K562 (cell line): ENCODE data around the gene GIPR. TPM values are rescaled to one million over a fixed set of nuclear protein-coding genes. Genes with fewer than 3 reads are reported as not detected.
A peak's percentile ranks its signal among the peaks of the same experiment; 100 is the strongest.

Experiments
- BRF2 ChIP-seq: IDR thresholded peaks from 3 replicates; pipeline ENCODE4 v1.6.1; 2011; ENCODE audit warnings: borderline replicate concordance, mild to moderate bottlenecking; ENCODE audit not compliant: insufficient read length, insufficient read depth
- COPS2 ChIP-seq: fragments of 450-650 bp; conservative IDR thresholded peaks from 2 replicates; pipeline ENCODE4 v1.6.1; 2016; ENCODE audit warnings: mild to moderate bottlenecking, moderate library complexity
- CREB3 ChIP-seq: fragments of 450-650 bp; conservative IDR thresholded peaks from 2 replicates; pipeline ENCODE4 v1.6.1; 2016; ENCODE audit warnings: missing genetic modification characterization, low read depth, mild to moderate bottlenecking, missing compliant biosample characterization, moderate library complexity
- FOS ChIP-seq: IDR thresholded peaks from 3 replicates; pipeline ENCODE4 v1.6.1; 2011; ENCODE audit not compliant: insufficient read length; ENCODE audit errors: extremely low read depth
- KLF16 ChIP-seq: IDR thresholded peaks from 2 replicates; pipeline ENCODE4 v1.6.1; 2016; ENCODE audit warnings: antibody characterized with exemption
- MAFF ChIP-seq: IDR thresholded peaks from 2 replicates; pipeline ENCODE4 v1.6.1; 2012; ENCODE audit warnings: low read length, improper control_type of control experiment
- STAT5A ChIP-seq: IDR thresholded peaks from 2 replicates; pipeline ENCODE4 v1.6.1; 2012; ENCODE audit warnings: low read length, inconsistent platforms, borderline replicate concordance
- TARDBP ChIP-seq: fragments of 450-650 bp; IDR thresholded peaks from 2 replicates; pipeline ENCODE4 v1.6.1; 2016
- ZBTB17 ChIP-seq: fragments of 450-650 bp; formaldehyde crosslinking; IDR thresholded peaks from 2 replicates; pipeline ENCODE4 v1.4.0; 2020; ENCODE audit warnings: mild to moderate bottlenecking
- ZBTB26 ChIP-seq: fragments of 450-650 bp; formaldehyde crosslinking; IDR thresholded peaks from 2 replicates; pipeline ENCODE4 v1.4.0; 2022; ENCODE audit warnings: missing genetic modification characterization
- ZNF212 ChIP-seq: fragments of 450-650 bp; formaldehyde crosslinking; IDR thresholded peaks from 2 replicates; pipeline ENCODE4 v1.4.0; 2020; ENCODE audit warnings: mild to moderate bottlenecking
- ZNF23 ChIP-seq: fragments of 250-450 bp; sonication (Bioruptor Pico); IDR thresholded peaks from 2 replicates; pipeline ENCODE4 v1.4.0; 2020; ENCODE audit warnings: mild to moderate bottlenecking
- ZNF232 ChIP-seq: sonication (generic); formaldehyde crosslinking; IDR thresholded peaks from 2 replicates; pipeline ENCODE4 v1.8.0; 2022; ENCODE audit warnings: mild to moderate bottlenecking, missing genetic modification reagents
- ZNF263 ChIP-seq: sonication (generic); formaldehyde crosslinking; IDR thresholded peaks from 2 replicates; pipeline ENCODE4 v1.8.0; 2022; ENCODE audit warnings: mild to moderate bottlenecking, missing genetic modification reagents, borderline replicate concordance
- ZNF609 ChIP-seq: sonication (generic); formaldehyde crosslinking; IDR thresholded peaks from 2 replicates; pipeline ENCODE4 v1.8.1; 2023; ENCODE audit warnings: missing genetic modification reagents, mild to moderate bottlenecking, borderline replicate concordance
- ZNF780A ChIP-seq: fragments of 250-450 bp; sonication (Bioruptor Pico); IDR thresholded peaks from 2 replicates; pipeline ENCODE4 v1.5.0; 2021; ENCODE audit warnings: mild to moderate bottlenecking
- polyA plus RNA-seq, 8 experiments: library from polyadenylated mRNA; depleted of rRNA in 4 of 8; stranded (reverse) in 5 of 8; unstranded in 3 of 8; fragments of >200 nt; fragmentation: Nextera tagmentation in 2 of 8; fragmentation: Illumina TruSeq in 1 of 8; extraction: Ambion mirVana in 2 of 8; extraction: Trizol in 1 of 8; gene quantifications; 2 replicates each; pipeline versions ENCODE4 v1.2.1 to v1.2.3, GENCODE V29; 2011 to 2014; ENCODE audit warnings: inconsistent platforms in 1 of 8, missing spikeins in 1 of 8
- total RNA-seq, 7 experiments: library from RNA; depleted of rRNA in 6 of 7; stranded (reverse); fragments of >200 nt in 6 of 7; fragmentation: Illumina TruSeq in 2 of 7; extraction: Trizol in 2 of 7; gene quantifications; 2 replicates each; pipeline versions ENCODE4 v1.2.1 to v1.2.3, GENCODE V29; 2011 to 2021; ENCODE audit warnings: low replicate concordance in 1 of 7

GIPR gene
- total and polyA plus RNA-seq, 9 of the 15 experiments (the other 6 are each of a cell fraction or from before 2014, with no cell fraction given), result 2.2 to 26.8 (median 12.7) TPM

DNA sequence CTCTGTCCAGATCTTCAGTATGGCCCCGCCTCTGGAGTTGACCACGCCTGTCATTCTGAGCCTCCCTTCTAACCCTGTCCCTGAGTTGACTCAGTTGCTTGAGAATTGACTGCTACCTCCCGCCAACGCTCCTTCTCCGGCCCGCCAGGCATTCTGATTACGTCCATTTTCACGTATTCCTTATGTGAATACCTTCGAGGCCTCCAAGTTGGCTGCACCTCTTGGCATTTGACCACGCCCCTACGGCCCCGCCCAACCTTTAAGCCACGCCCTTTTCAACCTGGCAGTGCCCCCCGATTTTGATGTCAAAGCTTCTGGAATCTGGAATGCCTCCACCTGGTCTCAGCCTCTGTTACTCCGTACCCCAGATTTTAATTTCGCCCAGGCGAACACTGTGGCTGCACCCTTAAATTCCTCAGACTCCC, 27.2 kb upstream of the GIPR start (continued):
- TF ChIP-seq ZNF609, result no peak
- no peak for TF ChIP-seq STAT5A
- TF ChIP-seq MAFF, result no peak
- 0 out of 2 replicates have a peak, but pooled peaks have one; percentile 28 for TF ChIP-seq ZBTB17
- TF ChIP-seq KLF16, result no peak
- no peak for TF ChIP-seq TARDBP
- TF ChIP-seq ZNF263, result no peak
- TF ChIP-seq CREB3 (tag), result no peak
- TF ChIP-seq FOS, result no peak
- no peak for TF ChIP-seq ZNF23 (CRISPR knock-in tag)
- TF ChIP-seq ZNF212 (CRISPR knock-in tag), result no peak
- no peak for TF ChIP-seq COPS2
- no peak for TF ChIP-seq ZNF232 (CRISPR knock-in tag)
- TF ChIP-seq BRF2, result no peak
- TF ChIP-seq ZNF780A, result no peak
- no peak for TF ChIP-seq ZBTB26 (CRISPR knock-in tag)
